Stimulated activated CD4-positive, alpha-beta T cell treated with anti-CD3 and anti-CD28 coated beads, Interleukin-1b, Interleukin-23, amount 100 ng/mL, for 1 hour (primary cell): ENCODE data around the gene ZNF665.
A peak's percentile ranks its signal among the peaks of the same experiment; 100 is the strongest.
"Not testable (repeated sequence)": the region's sequence is repeated elsewhere in the genome, so short reads cannot be mapped to it uniquely, and the experiment has no call there.

Experiments
- DNase-seq, 2 donors: peaks; one replicate each; pipeline ENCODE4 v3.0.0-alpha.2; 2020; ENCODE audit warnings: low read depth in 2 of 2

The ZNF665 gene

GRCh38 chr19:53157626-53158025 is 35.5 kb downstream of the ZNF665 start:
- no peak for DNase-seq

- DNase-seq = no peak
Measured at GRCh38 chr19:53156850-53157249, 36.3 kb downstream of the ZNF665 start.

- DNase-seq = no peak
Measured at GRCh38 chr19:53147645-53148044, 45.5 kb downstream of the ZNF665 start.

- no peak for DNase-seq
Measured at GRCh38 chr19:53140351-53140750, 52.8 kb downstream of the ZNF665 start.

- no peak for DNase-seq
Measured at GRCh38 chr19:53136432-53136831, 56.7 kb downstream of the ZNF665 start.

GRCh38 chr19:53132141-53132991 is 60.8 kb downstream of the ZNF665 start, which contains the start of gene ZNF415:
TSS of gene ZNF415 (minus strand) at chr19:53132910. CDS start at chr19:53122676, 10,234 bp downstream.
- peak in 1 of 2 donors; percentile 2 for DNase-seq

- no peak for DNase-seq
Measured at GRCh38 chr19:53131727-53132126, 61.4 kb downstream of the ZNF665 start.

DNA sequence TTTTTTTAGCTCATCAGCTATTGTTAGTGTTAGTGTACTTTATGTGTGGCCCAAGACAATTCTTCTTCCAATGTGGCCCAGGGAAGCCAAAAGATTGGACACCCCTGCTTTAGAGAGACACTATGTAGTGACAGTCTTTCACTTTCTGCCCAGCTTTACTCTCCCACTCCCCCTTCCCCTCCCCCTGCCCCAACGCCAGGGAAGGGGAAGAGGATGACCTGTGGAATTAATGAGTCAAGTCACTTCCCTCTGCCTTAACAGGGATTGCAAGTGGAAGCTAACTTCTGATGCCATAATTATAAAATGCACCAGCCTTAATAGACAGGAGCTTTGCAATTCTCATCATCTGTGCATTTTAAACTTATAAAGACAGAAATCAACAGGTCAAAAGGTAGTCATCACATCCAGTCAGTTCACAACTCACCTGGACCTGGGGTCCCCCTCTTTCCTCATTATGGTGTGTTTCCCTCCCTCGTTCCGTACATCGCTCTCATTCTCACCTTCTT is 62.0 kb downstream of the ZNF665 start:
- DNase-seq = no peak

DNA sequence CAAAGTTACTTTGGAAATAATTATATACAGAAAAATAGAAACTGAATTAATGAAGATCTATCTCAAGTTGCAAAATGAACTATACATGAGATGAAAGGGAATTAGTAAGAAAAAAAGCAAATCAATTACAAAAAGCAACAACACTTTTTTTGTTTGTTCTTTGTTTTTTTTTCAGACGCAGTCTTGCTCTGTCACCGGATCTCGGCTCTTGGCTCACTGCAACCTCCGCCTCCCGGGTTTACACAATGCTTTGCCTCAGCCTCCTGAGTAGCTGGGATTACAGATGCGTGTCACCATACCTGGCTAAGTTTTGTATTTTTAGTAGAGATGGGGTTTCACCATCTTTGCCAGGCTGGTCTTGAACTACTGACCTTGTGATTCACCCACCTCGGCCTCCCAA is 62.7 kb downstream of the ZNF665 start:
- DNase-seq = no peak

DNA sequence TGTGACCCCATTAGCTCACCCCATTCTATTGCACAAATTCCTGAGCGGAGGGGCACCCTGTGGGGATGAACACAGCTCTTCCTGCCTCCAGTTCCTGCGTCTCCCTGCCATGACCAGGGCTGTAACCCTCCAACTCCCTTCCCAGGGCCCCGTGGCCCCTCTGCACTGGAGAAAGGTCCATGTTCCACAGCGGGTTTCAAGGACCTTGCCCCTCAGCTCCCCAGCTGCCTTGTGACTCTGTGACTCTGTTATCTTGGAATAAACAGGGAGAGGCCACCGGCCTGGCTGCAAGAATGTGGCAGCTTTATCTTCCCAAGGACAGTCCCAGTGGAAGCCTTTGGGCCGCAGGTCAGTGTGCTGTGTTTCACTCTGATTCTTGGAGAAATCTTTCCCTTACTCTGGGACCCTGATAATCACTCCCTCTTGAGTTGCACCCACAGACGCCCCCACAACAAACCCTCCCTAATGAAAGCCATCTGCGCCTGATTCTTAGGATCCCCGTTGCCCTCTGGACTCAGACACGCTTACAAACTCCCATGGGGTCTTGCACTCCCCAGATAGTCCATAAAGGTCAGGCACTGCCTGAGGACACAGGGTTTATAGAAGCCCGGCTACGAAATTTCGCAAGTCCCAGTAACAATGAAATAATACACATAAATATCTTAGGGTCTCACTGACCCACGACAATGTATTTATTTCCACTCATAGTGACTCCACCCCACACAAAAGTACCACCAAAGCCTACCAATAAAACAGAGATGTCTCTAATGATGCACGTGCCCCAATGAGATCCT is 66.2 kb downstream of the ZNF665 start:
- not testable (repeated sequence) for DNase-seq

DNA sequence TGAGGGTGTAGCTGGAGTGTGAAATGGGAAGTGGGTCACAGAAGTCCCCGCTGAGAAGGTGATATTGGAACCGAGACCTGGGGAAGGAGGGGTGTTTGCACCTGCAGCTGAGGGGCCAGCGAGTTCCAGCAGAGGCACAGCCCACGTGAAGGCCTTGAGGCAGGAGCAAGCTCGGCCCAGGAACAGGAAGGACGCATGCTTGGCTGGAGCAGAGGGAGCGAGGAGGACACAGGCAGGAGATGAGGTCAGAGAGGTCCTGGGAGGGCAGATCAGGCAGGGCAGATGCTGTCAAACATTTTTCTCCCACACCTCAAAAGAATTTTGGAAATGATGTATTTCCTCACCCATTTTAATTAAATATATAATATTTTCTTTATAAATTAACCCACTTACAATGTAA is 69.8 kb downstream of the ZNF665 start:
- DNase-seq = no peak
